Thyroid gland (tissue), 4 donors: ENCODE data around the gene TSPO.

ENCODE experiments used
- CTCF ChIP-seq, 6 experiments: fragments of 200-600 bp in 3 of 6; fragments of 450-650 bp in 3 of 6; sonication (generic) in 3 of 6; IDR thresholded peaks; one replicate each; pipeline ENCODE4 v1.5.1; 2016 to 2019; ENCODE audit warnings: antibody characterized with exemption in 6 of 6, mild to moderate bottlenecking in 2 of 6, inconsistent platforms in 1 of 6, moderate library complexity in 1 of 6
- POLR2A ChIP-seq, 2 donors: fragments of 450-650 bp; IDR thresholded peaks; one replicate each; pipeline ENCODE4 v1.6.1; 2017; ENCODE audit warnings: antibody characterized with exemption in 2 of 2, mild to moderate bottlenecking in 2 of 2, moderate library complexity in 1 of 2

DNA sequence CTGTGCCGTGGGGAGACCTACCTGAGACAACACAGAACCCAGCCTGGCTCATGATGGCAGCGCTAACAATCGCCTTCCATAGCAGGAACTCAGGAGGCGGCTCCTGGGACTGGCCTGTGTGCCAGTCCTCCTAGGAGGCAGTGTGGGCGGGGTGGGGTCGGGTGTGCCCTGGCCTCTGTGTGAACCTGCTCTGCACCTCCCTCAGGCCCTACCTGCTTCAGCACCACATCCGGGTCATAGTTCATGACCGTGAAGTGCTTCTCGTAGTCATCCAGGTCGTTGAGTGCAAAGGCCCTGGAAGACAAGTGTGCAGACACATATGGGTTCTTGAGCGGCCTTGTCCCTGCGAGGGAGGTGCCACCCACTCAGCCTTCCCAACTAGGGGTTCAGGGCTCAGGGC, 20.2 kb downstream of the TSPO start:
- TF ChIP-seq CTCF (IDR thresholded peaks at IDR 0.05), result no peak
- no peak for TF ChIP-seq POLR2A (IDR thresholded peaks at IDR 0.05)
